Measurements from ENCODE around the gene HOXC13. TPM values are rescaled to one million over a fixed set of nuclear protein-coding genes. Genes with fewer than 3 reads are reported as not detected.

The HOXC13 gene
- total RNA-seq, 1 experiment from 2014 or later = not detected

DNA sequence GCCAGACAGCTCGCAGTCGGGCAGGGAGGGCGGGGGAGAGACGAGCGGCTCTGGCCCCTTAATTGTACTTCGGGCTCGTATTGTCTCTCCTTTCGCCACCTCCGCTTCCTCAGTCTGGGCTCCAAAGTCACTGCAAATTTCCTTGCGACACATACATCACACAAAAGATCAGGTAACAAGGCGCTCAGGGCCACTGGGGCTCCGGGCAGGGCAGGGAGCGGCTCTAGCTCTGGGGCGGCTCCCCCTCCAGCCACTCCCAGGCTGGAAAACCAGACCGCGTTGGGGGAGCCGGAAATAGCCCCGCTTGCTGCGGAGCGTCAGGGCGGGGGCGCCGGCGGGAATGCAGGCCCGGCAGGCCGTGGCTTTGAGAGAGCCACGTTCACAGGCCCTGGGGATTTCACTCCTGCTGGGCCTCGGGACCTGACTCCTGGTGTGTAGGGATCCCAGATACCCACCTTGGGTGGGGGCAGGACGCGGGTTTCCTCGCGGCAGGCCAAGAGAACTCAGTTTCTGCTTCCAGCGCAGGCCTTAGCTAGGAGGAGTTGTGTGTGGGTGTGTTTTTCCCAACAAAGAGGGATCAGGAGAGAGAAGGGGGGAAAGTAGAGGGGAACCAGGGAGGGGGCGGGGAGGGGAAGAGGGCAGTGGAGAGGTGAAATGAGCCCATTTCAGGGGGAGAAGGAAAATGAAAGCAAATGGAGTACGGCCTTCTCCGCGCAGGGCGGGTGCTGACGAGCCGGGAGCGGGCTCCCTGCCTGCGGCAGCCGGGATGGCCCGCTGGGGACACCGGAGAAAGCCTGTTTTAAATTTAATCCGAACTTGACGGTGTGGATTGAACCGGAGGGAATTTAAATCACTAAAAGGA, 57.0 kb downstream of the HOXC13 start:
- peaks cover 31% of the 10 kb centered on the region for H3K4me1 Mint-ChIP-seq (ENCODE audit: low read depth, unreplicated experiment)
- peaks cover 89% of the 10 kb centered on the region for H3K27me3 Mint-ChIP-seq (ENCODE audit: unreplicated experiment)
- H3K9me3 Mint-ChIP-seq (ENCODE audit: low read depth, unreplicated experiment) = no peaks in the 10 kb centered on the region
- intact Hi-C loops (cut with micrococcal nuclease; ENCODE audit: unreplicated experiment) = no loop called here
- H3K36me3 Mint-ChIP-seq (ENCODE audit: insufficient read depth, unreplicated experiment) = peaks cover 26% of the 10 kb centered on the region
- BruUV-seq (replicated peaks) = no TSS peak
- peak; percentile 79 for DNase-seq
- H3K27ac Mint-ChIP-seq (ENCODE audit: unreplicated experiment) = peak overlapping the region; percentile 59
- CTCF ChIA-PET = interaction anchor here (0.6 to 0.7 kb wide), 4 partner anchors 13 to 384 kb away, joined by 3 to 6 read pairs (median 6); partner anchors contain the start of genes HOXC8 and SMUG1
- TF ChIP-seq, protein P1, sequence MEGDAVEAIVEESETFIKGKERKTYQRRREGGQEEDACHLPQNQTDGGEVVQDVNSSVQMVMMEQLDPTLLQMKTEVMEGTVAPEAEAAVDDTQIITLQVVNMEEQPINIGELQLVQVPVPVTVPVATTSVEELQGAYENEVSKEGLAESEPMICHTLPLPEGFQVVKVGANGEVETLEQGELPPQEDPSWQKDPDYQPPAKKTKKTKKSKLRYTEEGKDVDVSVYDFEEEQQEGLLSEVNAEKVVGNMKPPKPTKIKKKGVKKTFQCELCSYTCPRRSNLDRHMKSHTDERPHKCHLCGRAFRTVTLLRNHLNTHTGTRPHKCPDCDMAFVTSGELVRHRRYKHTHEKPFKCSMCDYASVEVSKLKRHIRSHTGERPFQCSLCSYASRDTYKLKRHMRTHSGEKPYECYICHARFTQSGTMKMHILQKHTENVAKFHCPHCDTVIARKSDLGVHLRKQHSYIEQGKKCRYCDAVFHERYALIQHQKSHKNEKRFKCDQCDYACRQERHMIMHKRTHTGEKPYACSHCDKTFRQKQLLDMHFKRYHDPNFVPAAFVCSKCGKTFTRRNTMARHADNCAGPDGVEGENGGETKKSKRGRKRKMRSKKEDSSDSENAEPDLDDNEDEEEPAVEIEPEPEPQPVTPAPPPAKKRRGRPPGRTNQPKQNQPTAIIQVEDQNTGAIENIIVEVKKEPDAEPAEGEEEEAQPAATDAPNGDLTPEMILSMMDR (IDR thresholded peaks at IDR 0.05; ENCODE audit: unreplicated experiment) = no peak
- H3K4me3 Mint-ChIP-seq (ENCODE audit: low read depth, unreplicated experiment) = peak overlapping the region; percentile 64

Small RNAs within 50 kb of the gene (microRNA-seq; reads per million reads assigned to microRNA genes)
- gene MIR196A2 = 602 reads per million, percentile 80 among the genes with 10 or more reads in this experiment

Other genes starting within 250 kb of the HOXC13 start
- 42.1 and 44.4 TPM in 2 replicates for gene CALCOCO1, start 211.4 kb upstream of the HOXC13 start, total RNA-seq (2022)
- gene CISTR, start 186.9 kb upstream of the HOXC13 start, total RNA-seq (2022) = not detected in 2 replicates
- not detected in 2 replicates for gene HOXC12, start 16.1 kb downstream of the HOXC13 start, total RNA-seq (2022)
- not detected in 2 replicates for gene HOXC11, start 34.3 kb downstream of the HOXC13 start, total RNA-seq (2022)
- not detected in 2 replicates for gene HOTAIR, start 36.1 kb downstream of the HOXC13 start, total RNA-seq (2022)
- gene HOXC10, start 46.3 kb downstream of the HOXC13 start, total RNA-seq (2022) = 0.51 and 0.71 TPM in 2 replicates
- gene HOXC9, start 61.3 kb downstream of the HOXC13 start, total RNA-seq (2022) = 0.42 and 0.54 TPM in 2 replicates
- gene HOXC8, start 70.2 kb downstream of the HOXC13 start, total RNA-seq (2022) = 0.24 TPM in 1 of 2 replicates, not detected in the other
- gene HOXC6, start 89.6 kb downstream of the HOXC13 start, total RNA-seq (2022) = 0.71 and 1.2 TPM in 2 replicates
- 0.20 TPM in 1 of 2 replicates, not detected in the other for gene HOXC5, start 94.2 kb downstream of the HOXC13 start, total RNA-seq (2022)
- 0.44 and 0.57 TPM in 2 replicates for gene HOXC4, start 115.0 kb downstream of the HOXC13 start, total RNA-seq (2022)

Data from Calu3 (cell line).